ENCODE measurements around the gene NF1. TPM values are rescaled to one million over a fixed set of nuclear protein-coding genes. Genes with fewer than 3 reads are reported as not detected.

NF1 gene
- total RNA-seq, 1 donor from 2014 or later, result 53.1 TPM

DNA sequence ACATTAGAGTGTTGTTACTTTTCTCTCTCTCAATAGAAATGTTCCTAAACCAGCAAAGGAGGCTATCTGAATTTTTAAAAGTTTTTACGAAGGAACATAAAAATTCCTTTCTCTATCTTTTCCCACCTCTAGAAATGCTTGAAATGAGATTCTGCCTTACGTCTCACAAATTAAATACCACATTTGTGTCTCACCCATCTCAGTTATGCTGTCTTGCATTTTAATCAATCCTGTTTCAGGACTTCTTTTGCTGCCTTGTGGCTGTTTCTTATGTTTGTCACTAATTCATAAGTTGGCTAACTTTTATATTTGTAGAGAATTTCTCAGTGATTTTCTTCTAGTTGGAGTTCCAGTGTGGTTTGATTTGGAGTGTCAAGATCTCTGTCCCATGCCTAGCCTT lies 198.8 kb downstream of the NF1 start:
- DNase-seq (no peak), ATAC-seq (no peak)
- no peak overlapping the region for H3K4me3 ChIP-seq
- H3K27ac ChIP-seq, result no peak overlapping the region
- intact Hi-C loops (cut with DNase I), result no loop called here
- no peaks in the 10 kb centered on the region for H3K36me3 ChIP-seq
- no peaks in the 10 kb centered on the region for H3K4me1 ChIP-seq
- H3K9me3 ChIP-seq, result no peaks in the 10 kb centered on the region
- no peaks in the 10 kb centered on the region for H3K27me3 ChIP-seq (ENCODE audit: low read depth)
- TF ChIP-seq, protein P1, sequence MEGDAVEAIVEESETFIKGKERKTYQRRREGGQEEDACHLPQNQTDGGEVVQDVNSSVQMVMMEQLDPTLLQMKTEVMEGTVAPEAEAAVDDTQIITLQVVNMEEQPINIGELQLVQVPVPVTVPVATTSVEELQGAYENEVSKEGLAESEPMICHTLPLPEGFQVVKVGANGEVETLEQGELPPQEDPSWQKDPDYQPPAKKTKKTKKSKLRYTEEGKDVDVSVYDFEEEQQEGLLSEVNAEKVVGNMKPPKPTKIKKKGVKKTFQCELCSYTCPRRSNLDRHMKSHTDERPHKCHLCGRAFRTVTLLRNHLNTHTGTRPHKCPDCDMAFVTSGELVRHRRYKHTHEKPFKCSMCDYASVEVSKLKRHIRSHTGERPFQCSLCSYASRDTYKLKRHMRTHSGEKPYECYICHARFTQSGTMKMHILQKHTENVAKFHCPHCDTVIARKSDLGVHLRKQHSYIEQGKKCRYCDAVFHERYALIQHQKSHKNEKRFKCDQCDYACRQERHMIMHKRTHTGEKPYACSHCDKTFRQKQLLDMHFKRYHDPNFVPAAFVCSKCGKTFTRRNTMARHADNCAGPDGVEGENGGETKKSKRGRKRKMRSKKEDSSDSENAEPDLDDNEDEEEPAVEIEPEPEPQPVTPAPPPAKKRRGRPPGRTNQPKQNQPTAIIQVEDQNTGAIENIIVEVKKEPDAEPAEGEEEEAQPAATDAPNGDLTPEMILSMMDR (IDR thresholded peaks at IDR 0.05), result no peak

DNA sequence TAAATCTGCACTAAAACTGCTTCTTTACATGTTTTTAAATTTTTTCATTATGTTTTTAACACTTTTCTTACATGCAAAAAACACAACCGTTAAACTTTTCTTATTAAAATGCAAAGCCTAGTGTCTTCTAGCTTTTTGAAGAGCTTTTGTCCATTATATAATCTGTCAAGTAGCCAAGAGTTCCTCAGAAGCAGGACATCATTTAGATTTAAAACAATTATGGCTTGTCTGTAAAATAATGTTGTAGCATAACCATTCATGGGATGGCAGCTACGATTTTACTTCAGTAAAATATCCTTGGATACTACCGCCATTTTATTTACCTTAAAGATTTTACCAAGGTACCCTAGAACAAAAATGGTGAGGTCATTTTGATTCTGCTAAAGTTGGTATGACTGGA lies 199.5 kb downstream of the NF1 start:
- no peak for DNase-seq
- Histone ChIP-seq H3K27me3 (ENCODE audit: low read depth) (no peaks in the 10 kb centered on the region), H3K27ac (no peak overlapping the region), H3K4me1 (no peaks in the 10 kb centered on the region), H3K4me3 (no peak overlapping the region), H3K9me3 (no peaks in the 10 kb centered on the region), H3K36me3 (no peaks in the 10 kb centered on the region)
- intact Hi-C loops (cut with DNase I), result no loop called here
- TF ChIP-seq, protein P1 (IDR thresholded peaks at IDR 0.05), result no peak
- ATAC-seq, result no peak

DNA sequence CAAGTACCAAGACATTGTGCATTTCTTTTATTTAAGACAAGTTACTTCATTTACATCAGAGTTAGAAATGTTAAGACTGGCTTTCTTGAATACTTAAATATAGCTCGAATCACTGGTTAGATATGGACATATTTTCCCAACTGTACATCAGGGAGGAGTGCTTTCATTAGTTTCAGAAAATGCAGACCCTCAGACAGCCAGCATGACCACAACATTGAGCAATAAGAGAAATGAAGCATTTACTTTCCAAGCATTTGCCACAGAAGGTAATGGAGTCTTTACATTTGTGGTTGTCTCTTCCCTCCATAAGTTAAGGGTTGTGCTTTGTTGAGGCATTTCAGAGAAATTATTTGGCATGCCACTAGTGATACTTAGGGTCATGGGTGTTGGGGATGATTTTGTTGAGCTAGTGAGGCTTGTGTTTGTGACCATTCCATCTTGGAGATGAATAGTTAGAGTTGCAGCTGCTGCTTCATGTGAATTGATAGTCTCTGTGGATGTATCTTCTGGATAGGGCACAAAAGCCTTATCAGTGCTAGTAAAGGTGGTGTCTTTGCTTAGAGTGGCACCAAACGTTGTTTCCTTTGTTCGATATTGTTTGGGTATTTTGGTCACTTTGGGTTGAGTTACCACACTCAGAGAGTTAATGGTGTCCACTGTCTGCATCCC lies 200.2 kb downstream of the NF1 start:
- H3K27me3 ChIP-seq (ENCODE audit: low read depth), result no peaks in the 10 kb centered on the region
- H3K9me3 ChIP-seq, result no peaks in the 10 kb centered on the region
- ATAC-seq (no peak), DNase-seq (no peak)
- H3K36me3 ChIP-seq, result no peaks in the 10 kb centered on the region
- no peak overlapping the region for H3K4me3 ChIP-seq
- H3K4me1 ChIP-seq, result no peaks in the 10 kb centered on the region
- no peak overlapping the region for H3K27ac ChIP-seq
- intact Hi-C loops (cut with DNase I), result no loop called here
- TF ChIP-seq, protein P1 (IDR thresholded peaks at IDR 0.05), result no peak

DNA sequence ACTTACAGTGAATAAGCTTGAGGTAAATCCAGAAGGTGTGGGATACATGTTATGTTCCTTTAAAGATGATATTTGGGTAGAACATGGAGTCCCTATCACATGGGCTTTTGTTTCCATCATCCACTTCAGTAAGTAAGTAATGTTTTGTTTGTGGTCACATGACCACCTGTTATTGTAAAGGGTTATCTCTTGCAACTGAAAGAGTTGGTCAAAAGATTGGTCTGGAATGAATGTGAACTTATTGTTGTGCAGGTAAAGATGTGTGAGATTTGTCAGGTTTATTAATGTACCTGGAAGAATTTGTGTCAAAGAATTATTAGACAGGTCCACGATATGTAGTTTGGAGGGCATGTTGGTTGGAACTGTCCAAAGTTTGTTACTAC lies 200.7 kb downstream of the NF1 start:
- no peak for ATAC-seq
- no peaks in the 10 kb centered on the region for H3K36me3 ChIP-seq
- no peaks in the 10 kb centered on the region for H3K4me1 ChIP-seq

DNA sequence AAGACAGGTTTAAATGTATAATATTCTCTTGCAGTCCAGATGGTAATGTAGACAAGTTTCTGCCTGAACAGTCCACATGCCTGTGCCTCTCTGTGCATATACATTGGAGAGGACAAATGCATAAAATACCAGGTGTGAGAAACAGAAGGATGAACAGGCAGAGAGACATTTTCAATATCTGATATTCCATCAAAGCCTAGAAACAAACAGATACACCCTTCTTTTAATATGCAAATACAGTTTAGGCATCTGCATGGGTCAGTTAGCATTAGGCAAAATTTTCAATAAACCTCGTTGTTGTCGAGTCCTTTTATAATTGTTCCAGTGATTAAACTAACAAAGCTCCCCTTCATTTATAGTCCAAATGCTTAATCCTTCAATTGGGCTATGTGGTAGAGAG lies 201.4 kb downstream of the NF1 start:
- H3K36me3 ChIP-seq, result no peaks in the 10 kb centered on the region
- H3K27me3 ChIP-seq (ENCODE audit: low read depth), result no peaks in the 10 kb centered on the region
- H3K4me3 ChIP-seq, result no peak overlapping the region
- TF ChIP-seq, protein P1 (IDR thresholded peaks at IDR 0.05), result no peak
- no peak for DNase-seq
- intact Hi-C loops (cut with DNase I), result no loop called here
- H3K4me1 ChIP-seq, result no peaks in the 10 kb centered on the region
- ATAC-seq, result no peak
- H3K27ac ChIP-seq, result no peak overlapping the region
- H3K9me3 ChIP-seq, result no peaks in the 10 kb centered on the region

More for the DNA sequence above, 200.7 kb downstream of the NF1 start:
- Histone ChIP-seq H3K4me3 (no peak overlapping the region), H3K27me3 (ENCODE audit: low read depth) (no peaks in the 10 kb centered on the region), H3K27ac (no peak overlapping the region), H3K9me3 (no peaks in the 10 kb centered on the region)
- intact Hi-C loops (cut with DNase I), result no loop called here
- DNase-seq, result no peak
- TF ChIP-seq, protein P1 (IDR thresholded peaks at IDR 0.05), result no peak

Measured in lower lobe of right lung (tissue), 2 donors.